Measurements from ENCODE around the gene DNM3. TPM values are rescaled to one million over a fixed set of nuclear protein-coding genes. Genes with fewer than 3 reads are reported as not detected.
A peak's percentile ranks its signal among the peaks of the same experiment; 100 is the strongest.

Gene DNM3
- total RNA-seq, 1 donor from 2014 or later, result 2.6 TPM

GRCh38 chr1:172136925-172137324 is 295.6 kb downstream of the DNM3 start:
- Histone ChIP-seq H3K27ac (ENCODE audit: low read depth, low read length) (no peak overlapping the region), H3K4me1 (ENCODE audit: control insufficient read depth in 3 of 3, insufficient read depth in 3 of 3, low read length in 3 of 3) (no peaks in the 10 kb centered on the region), H3K36me3 (ENCODE audit: control insufficient read depth in 3 of 3, insufficient read depth in 3 of 3, low read length in 3 of 3) (no peaks in the 10 kb centered on the region), H3K27me3 (ENCODE audit: control insufficient read depth in 3 of 3, insufficient read depth in 3 of 3, low read length in 3 of 3) (no peaks in the 10 kb centered on the region), H3K9me3 (ENCODE audit: control insufficient read depth in 3 of 3, low read length in 3 of 3) (no peaks in the 10 kb centered on the region), H3K4me3 (ENCODE audit: low read length in 3 of 3) (no peak overlapping the region), H3K9ac (ENCODE audit: low read depth in 1 of 3, low read length in 3 of 3) (no peak overlapping the region)

- H3K9me3 ChIP-seq (ENCODE audit: control insufficient read depth in 3 of 3, low read length in 3 of 3), result no peaks in the 10 kb centered on the region
- no peak overlapping the region for H3K4me3 ChIP-seq (ENCODE audit: low read length in 3 of 3)
- no peak overlapping the region for H3K27ac ChIP-seq (ENCODE audit: low read depth, low read length)
- no peak overlapping the region for H3K9ac ChIP-seq (ENCODE audit: low read depth in 1 of 3, low read length in 3 of 3)
- H3K4me1 ChIP-seq (ENCODE audit: control insufficient read depth in 3 of 3, insufficient read depth in 3 of 3, low read length in 3 of 3), result no peaks in the 10 kb centered on the region
- no peaks in the 10 kb centered on the region for H3K36me3 ChIP-seq (ENCODE audit: control insufficient read depth in 3 of 3, insufficient read depth in 3 of 3, low read length in 3 of 3)
- H3K27me3 ChIP-seq (ENCODE audit: control insufficient read depth in 3 of 3, insufficient read depth in 3 of 3, low read length in 3 of 3), result no peaks in the 10 kb centered on the region
Measured at GRCh38 chr1:172137703-172138454, 296.6 kb downstream of the DNM3 start.

- Histone ChIP-seq H3K27me3 (ENCODE audit: control insufficient read depth in 3 of 3, insufficient read depth in 3 of 3, low read length in 3 of 3) (no peaks in the 10 kb centered on the region), H3K9ac (ENCODE audit: low read depth in 1 of 3, low read length in 3 of 3) (no peak overlapping the region), H3K27ac (ENCODE audit: low read depth, low read length) (no peak overlapping the region), H3K4me3 (ENCODE audit: low read length in 3 of 3) (no peak overlapping the region), H3K4me1 (ENCODE audit: control insufficient read depth in 3 of 3, insufficient read depth in 3 of 3, low read length in 3 of 3) (no peaks in the 10 kb centered on the region), H3K9me3 (ENCODE audit: control insufficient read depth in 3 of 3, low read length in 3 of 3) (no peaks in the 10 kb centered on the region), H3K36me3 (ENCODE audit: control insufficient read depth in 3 of 3, insufficient read depth in 3 of 3, low read length in 3 of 3) (no peaks in the 10 kb centered on the region)
Measured at GRCh38 chr1:172138634-172139033, 297.3 kb downstream of the DNM3 start.

GRCh38 chr1:172139196-172139595 is 297.9 kb downstream of the DNM3 start:
- Histone ChIP-seq H3K27ac (ENCODE audit: low read depth, low read length) (no peak overlapping the region), H3K9ac (ENCODE audit: low read depth in 1 of 3, low read length in 3 of 3) (no peak overlapping the region), H3K36me3 (ENCODE audit: control insufficient read depth in 3 of 3, insufficient read depth in 3 of 3, low read length in 3 of 3) (no peaks in the 10 kb centered on the region), H3K27me3 (ENCODE audit: control insufficient read depth in 3 of 3, insufficient read depth in 3 of 3, low read length in 3 of 3) (no peaks in the 10 kb centered on the region), H3K4me3 (ENCODE audit: low read length in 3 of 3) (peak overlapping the region in 1 of 3 donors; percentile 16), H3K9me3 (ENCODE audit: control insufficient read depth in 3 of 3, low read length in 3 of 3) (no peaks in the 10 kb centered on the region), H3K4me1 (ENCODE audit: control insufficient read depth in 3 of 3, insufficient read depth in 3 of 3, low read length in 3 of 3) (peaks cover 0 to 1% (median 0%) of the 10 kb centered on the region in 3 donors)

- H3K27ac ChIP-seq (ENCODE audit: low read depth, low read length), result no peak overlapping the region
- no peaks in the 10 kb centered on the region for H3K9me3 ChIP-seq (ENCODE audit: control insufficient read depth in 3 of 3, low read length in 3 of 3)
- no peaks in the 10 kb centered on the region for H3K36me3 ChIP-seq (ENCODE audit: control insufficient read depth in 3 of 3, insufficient read depth in 3 of 3, low read length in 3 of 3)
- peak overlapping the region in 1 of 3 donors; percentile 35 for H3K9ac ChIP-seq (ENCODE audit: low read depth in 1 of 3, low read length in 3 of 3)
- peaks cover 0 to 8% (median 0%) of the 10 kb centered on the region in 3 donors for H3K4me1 ChIP-seq (ENCODE audit: control insufficient read depth in 3 of 3, insufficient read depth in 3 of 3, low read length in 3 of 3)
- no peaks in the 10 kb centered on the region for H3K27me3 ChIP-seq (ENCODE audit: control insufficient read depth in 3 of 3, insufficient read depth in 3 of 3, low read length in 3 of 3)
- H3K4me3 ChIP-seq (ENCODE audit: low read length in 3 of 3), result peak overlapping the region in 1 of 3 donors; percentile 43
Measured at GRCh38 chr1:172140072-172140471, 298.8 kb downstream of the DNM3 start.

- H3K27ac ChIP-seq (ENCODE audit: low read depth, low read length), result no peak overlapping the region
- peak overlapping the region in 1 of 3 donors; percentile 2 for H3K9ac ChIP-seq (ENCODE audit: low read depth in 1 of 3, low read length in 3 of 3)
- H3K4me3 ChIP-seq (ENCODE audit: low read length in 3 of 3), result peak overlapping the region in 1 of 3 donors; percentile 84
- no peaks in the 10 kb centered on the region for H3K27me3 ChIP-seq (ENCODE audit: control insufficient read depth in 3 of 3, insufficient read depth in 3 of 3, low read length in 3 of 3)
- peaks cover 0 to 10% (median 0%) of the 10 kb centered on the region in 3 donors for H3K4me1 ChIP-seq (ENCODE audit: control insufficient read depth in 3 of 3, insufficient read depth in 3 of 3, low read length in 3 of 3)
- no peaks in the 10 kb centered on the region for H3K36me3 ChIP-seq (ENCODE audit: control insufficient read depth in 3 of 3, insufficient read depth in 3 of 3, low read length in 3 of 3)
- H3K9me3 ChIP-seq (ENCODE audit: control insufficient read depth in 3 of 3, low read length in 3 of 3), result no peaks in the 10 kb centered on the region
Measured at GRCh38 chr1:172140591-172140990, 299.3 kb downstream of the DNM3 start.

GRCh38 chr1:172141341-172141881 is 300.1 kb downstream of the DNM3 start:
- Histone ChIP-seq H3K4me1 (ENCODE audit: control insufficient read depth in 3 of 3, insufficient read depth in 3 of 3, low read length in 3 of 3) (peaks cover 0 to 10% (median 1%) of the 10 kb centered on the region in 3 donors), H3K36me3 (ENCODE audit: control insufficient read depth in 3 of 3, insufficient read depth in 3 of 3, low read length in 3 of 3) (no peaks in the 10 kb centered on the region), H3K9me3 (ENCODE audit: control insufficient read depth in 3 of 3, low read length in 3 of 3) (no peaks in the 10 kb centered on the region), H3K27ac (ENCODE audit: low read depth, low read length) (peak overlapping the region; percentile 37), H3K27me3 (ENCODE audit: control insufficient read depth in 3 of 3, insufficient read depth in 3 of 3, low read length in 3 of 3) (no peaks in the 10 kb centered on the region), H3K9ac (ENCODE audit: low read depth in 1 of 3, low read length in 3 of 3) (peak overlapping the region; percentile 11 to 58 (median 18)), H3K4me3 (ENCODE audit: low read length in 3 of 3) (peak overlapping the region in 1 of 3 donors; percentile 84)

- H3K4me3 ChIP-seq (ENCODE audit: low read length in 3 of 3), result peak overlapping the region in 2 of 3 donors; percentile 37 to 84
- H3K27me3 ChIP-seq (ENCODE audit: control insufficient read depth in 3 of 3, insufficient read depth in 3 of 3, low read length in 3 of 3), result no peaks in the 10 kb centered on the region
- no peak overlapping the region for H3K27ac ChIP-seq (ENCODE audit: low read depth, low read length)
- H3K9me3 ChIP-seq (ENCODE audit: control insufficient read depth in 3 of 3, low read length in 3 of 3), result no peaks in the 10 kb centered on the region
- peak overlapping the region in 1 of 3 donors; percentile 35 for H3K9ac ChIP-seq (ENCODE audit: low read depth in 1 of 3, low read length in 3 of 3)
- no peaks in the 10 kb centered on the region for H3K36me3 ChIP-seq (ENCODE audit: control insufficient read depth in 3 of 3, insufficient read depth in 3 of 3, low read length in 3 of 3)
- peaks cover 0 to 10% (median 4%) of the 10 kb centered on the region in 3 donors for H3K4me1 ChIP-seq (ENCODE audit: control insufficient read depth in 3 of 3, insufficient read depth in 3 of 3, low read length in 3 of 3)
Measured at GRCh38 chr1:172142324-172142723, 301.0 kb downstream of the DNM3 start.

GRCh38 chr1:172143384-172144055 is 302.2 kb downstream of the DNM3 start:
- Histone ChIP-seq H3K27ac (ENCODE audit: low read depth, low read length) (peak overlapping the region; percentile 79), H3K36me3 (ENCODE audit: control insufficient read depth in 3 of 3, insufficient read depth in 3 of 3, low read length in 3 of 3) (no peaks in the 10 kb centered on the region), H3K27me3 (ENCODE audit: control insufficient read depth in 3 of 3, insufficient read depth in 3 of 3, low read length in 3 of 3) (no peaks in the 10 kb centered on the region), H3K9ac (ENCODE audit: low read depth in 1 of 3, low read length in 3 of 3) (peak overlapping the region in 2 of 3 donors; percentile 27 to 57), H3K4me3 (ENCODE audit: low read length in 3 of 3) (peak overlapping the region; percentile 27 to 84 (median 73)), H3K9me3 (ENCODE audit: control insufficient read depth in 3 of 3, low read length in 3 of 3) (no peaks in the 10 kb centered on the region), H3K4me1 (ENCODE audit: control insufficient read depth in 3 of 3, insufficient read depth in 3 of 3, low read length in 3 of 3) (peaks cover 0 to 10% (median 4%) of the 10 kb centered on the region in 3 donors)
